Natural killer cell (primary cell): Measurements from ENCODE around the gene BICRA. TPM values are rescaled to one million over a fixed set of nuclear protein-coding genes. Genes with fewer than 3 reads are reported as not detected.
"Not testable (repeated sequence)": the region's sequence is repeated elsewhere in the genome, so short reads cannot be mapped to it uniquely, and the experiment has no call there.

Experiments used
- ATAC-seq, 3 donors: fragments of 150-1000 bp in 2 of 3; fragments of 200-7000 bp in 1 of 3; cut with Tn5 transposase; 1 replicate in 1 of 3; 2 replicates in 2 of 3; pipeline ENCODE4 v1.10.0; 2021; ENCODE audit warnings: mild to moderate bottlenecking in 2 of 3, moderate library complexity in 2 of 3
- DNase-seq, 2 donors: peaks; one replicate each; pipeline versions ENCODE4 v3.0.0 to v3.0.0-alpha.2; 2013 to 2021; ENCODE audit warnings: mixed read lengths in 1 of 2
- H3K27ac ChIP-seq: one replicate; pipeline ENCODE4 v1.5.1; 2013; ENCODE audit warnings: mild to moderate bottlenecking, low read length
- H3K27me3 ChIP-seq: one replicate; pipeline ENCODE4 v1.6.1; 2013; ENCODE audit warnings: low read length; ENCODE audit not compliant: control insufficient read depth, insufficient read depth
- H3K36me3 ChIP-seq: one replicate; pipeline ENCODE4 v1.6.1; 2013; ENCODE audit warnings: low read length; ENCODE audit not compliant: control insufficient read depth, insufficient read depth
- H3K4me1 ChIP-seq: one replicate; pipeline ENCODE4 v1.6.1; 2013; ENCODE audit warnings: low read length; ENCODE audit not compliant: control insufficient read depth, insufficient read depth
- H3K4me3 ChIP-seq: one replicate; pipeline ENCODE4 v1.5.1; 2013; ENCODE audit warnings: low read length
- H3K9me3 ChIP-seq: one replicate; pipeline ENCODE4 v1.6.1; 2013; ENCODE audit warnings: low read length; ENCODE audit not compliant: control insufficient read depth, insufficient read depth
- H3K27ac Mint-ChIP-seq, 2 donors: one replicate each; pipeline ENCODE4 v1.8.0; 2022; ENCODE audit warnings: mild to moderate bottlenecking in 2 of 2, mixed read lengths in 2 of 2, moderate library complexity in 1 of 2
- H3K27me3 Mint-ChIP-seq, 2 donors: one replicate each; pipeline ENCODE4 v1.8.0; 2022; ENCODE audit warnings: low read depth in 2 of 2, mixed read lengths in 2 of 2
- H3K36me3 Mint-ChIP-seq: one replicate; pipeline ENCODE4 v1.8.0; 2022; ENCODE audit warnings: mixed read lengths
- H3K4me1 Mint-ChIP-seq, 2 donors: one replicate each; pipeline ENCODE4 v1.8.0; 2022; ENCODE audit warnings: mixed read lengths in 2 of 2
- H3K4me3 Mint-ChIP-seq: one replicate; pipeline ENCODE4 v1.8.0; 2022; ENCODE audit warnings: mild to moderate bottlenecking, moderate library complexity, mixed read lengths
- H3K9me3 Mint-ChIP-seq, 2 donors: one replicate each; pipeline ENCODE4 v1.8.0; 2022; ENCODE audit warnings: mixed read lengths in 2 of 2
- WGBS: methylation state at CpG from one replicate; pipeline ENCODE4 v1.1.7; 2013; ENCODE audit warnings: missing lambda C conversion rate; ENCODE audit not compliant: insufficient coverage; 5-methylcytosine and 5-hydroxymethylcytosine counted together
- intact Hi-C: fragments of 100-400 bp; cut with micrococcal nuclease; formaldehyde crosslinking; loops from one replicate; pipeline ENCODE4 v1.14.2; 2022
- total RNA-seq, 4 donors: library from RNA; stranded (reverse); fragments of 120-200 nt in 1 of 4; gene quantifications; one replicate each; pipeline versions ENCODE4 v1.2.3 to v1.2.4, GENCODE V29; 2013 to 2022
- TF ChIP-seq, protein P1 (sequence below): fragments of 200-600 bp; IDR thresholded peaks from one replicate; pipeline ENCODE4 v1.8.0; 2022; ENCODE audit warnings: antibody characterized with exemption

Gene BICRA
- total RNA-seq, 3 donors from 2014 or later (not counting 1 experiment from before 2014, with no cell fraction given): 31.9 to 37.4 (median 34.1) TPM

DNA sequence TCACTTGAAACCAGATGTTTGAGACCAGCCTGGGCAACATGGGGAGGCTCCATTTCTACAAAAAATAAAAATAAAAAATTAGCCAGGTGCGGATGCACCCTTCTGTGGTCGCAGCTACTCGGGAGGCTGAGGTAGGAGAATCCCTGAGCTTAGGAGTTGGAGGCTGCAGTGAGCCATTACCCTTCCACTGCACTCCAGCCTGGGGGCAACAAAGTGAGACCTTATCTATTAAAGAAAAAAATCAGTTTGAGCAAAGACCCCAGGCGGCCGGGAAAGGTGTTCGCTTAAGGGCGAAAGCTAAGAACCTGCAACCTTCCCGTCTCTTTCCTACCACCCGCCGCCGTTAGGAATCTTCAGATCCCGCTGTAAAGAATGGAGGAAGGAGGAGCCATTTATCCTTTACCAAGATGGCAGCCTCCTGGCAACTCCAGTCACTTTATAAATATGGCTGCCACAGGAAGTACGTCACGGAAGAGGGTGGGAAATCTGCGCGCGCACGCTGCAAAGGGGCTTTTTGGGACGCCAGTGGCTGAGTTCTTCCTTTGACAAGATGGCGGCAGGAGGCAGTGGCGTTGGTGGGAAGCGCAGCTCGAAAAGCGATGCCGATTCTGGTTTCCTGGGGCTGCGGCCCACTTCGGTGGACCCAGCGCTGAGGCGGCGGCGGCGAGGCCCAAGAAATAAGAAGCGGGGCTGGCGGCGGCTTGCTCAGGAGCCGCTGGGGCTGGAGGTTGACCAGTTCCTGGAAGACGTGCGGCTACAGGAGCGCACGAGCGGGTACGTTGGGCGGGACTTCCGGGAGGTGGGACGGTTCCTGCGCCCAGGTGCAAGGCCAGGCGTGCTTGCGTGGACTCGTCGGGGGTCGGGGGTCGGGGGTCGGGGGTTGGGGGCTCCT, 136.3 kb downstream of the BICRA start, which contains the start of gene NOP53:
Gene NOP53, plus strand, starts transcription at position 537 of the 892 bp plus-strand sequence. Its CDS starts 14 bp downstream, at position 551.
- DNase-seq: peak; percentile 98
- Mint-ChIP-seq H3K4me3 (peak within 1 kb of the TSS; percentile 100), H3K27ac (peak within 1 kb of the TSS; percentile 98 to 99), H3K9me3 (no peaks in the 10 kb centered on the region), H3K27me3 (no peaks in the 10 kb centered on the region), H3K4me1 (peaks cover 19 to 22% of the 10 kb centered on the region in 2 donors), H3K36me3 (no peaks in the 10 kb centered on the region)
- Histone ChIP-seq H3K27me3 (no peaks in the 10 kb centered on the region), H3K36me3 (peaks cover 24% of the 10 kb centered on the region), H3K27ac (peak within 1 kb of the TSS; percentile 91), H3K9me3 (no peaks in the 10 kb centered on the region), H3K4me3 (peak within 1 kb of the TSS; percentile 75), H3K4me1 (peaks cover 41% of the 10 kb centered on the region)
- 4% methylated on average over 49 of the region's 53 CpGs for WGBS
- TF ChIP-seq, protein P1, sequence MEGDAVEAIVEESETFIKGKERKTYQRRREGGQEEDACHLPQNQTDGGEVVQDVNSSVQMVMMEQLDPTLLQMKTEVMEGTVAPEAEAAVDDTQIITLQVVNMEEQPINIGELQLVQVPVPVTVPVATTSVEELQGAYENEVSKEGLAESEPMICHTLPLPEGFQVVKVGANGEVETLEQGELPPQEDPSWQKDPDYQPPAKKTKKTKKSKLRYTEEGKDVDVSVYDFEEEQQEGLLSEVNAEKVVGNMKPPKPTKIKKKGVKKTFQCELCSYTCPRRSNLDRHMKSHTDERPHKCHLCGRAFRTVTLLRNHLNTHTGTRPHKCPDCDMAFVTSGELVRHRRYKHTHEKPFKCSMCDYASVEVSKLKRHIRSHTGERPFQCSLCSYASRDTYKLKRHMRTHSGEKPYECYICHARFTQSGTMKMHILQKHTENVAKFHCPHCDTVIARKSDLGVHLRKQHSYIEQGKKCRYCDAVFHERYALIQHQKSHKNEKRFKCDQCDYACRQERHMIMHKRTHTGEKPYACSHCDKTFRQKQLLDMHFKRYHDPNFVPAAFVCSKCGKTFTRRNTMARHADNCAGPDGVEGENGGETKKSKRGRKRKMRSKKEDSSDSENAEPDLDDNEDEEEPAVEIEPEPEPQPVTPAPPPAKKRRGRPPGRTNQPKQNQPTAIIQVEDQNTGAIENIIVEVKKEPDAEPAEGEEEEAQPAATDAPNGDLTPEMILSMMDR: no peak
- intact Hi-C loops: no loop called here
- ATAC-seq: peak; percentile 84 to 91 (median 86)

DNA sequence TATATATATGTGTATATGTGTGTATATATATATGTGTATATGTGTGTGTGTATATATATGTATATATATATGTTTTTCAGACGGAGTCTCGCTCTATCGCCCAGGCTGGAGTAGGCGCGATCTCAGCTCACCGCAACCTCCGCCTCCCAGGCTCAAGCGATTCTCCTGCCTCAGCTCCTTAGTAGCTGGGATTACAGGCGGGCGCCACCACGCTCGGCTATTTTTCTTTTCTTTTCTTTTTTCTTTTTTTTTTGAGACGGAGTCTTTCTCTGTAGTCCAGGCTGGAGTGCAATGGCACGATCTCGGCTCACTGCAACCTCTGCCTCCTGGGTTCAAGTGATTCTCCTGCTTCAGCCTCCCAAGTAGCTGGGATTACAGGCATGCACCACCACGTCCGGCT, 137.2 kb downstream of the BICRA start:
- H3K9me3 Mint-ChIP-seq, ATAC-seq, H3K27ac ChIP-seq, H3K27me3 ChIP-seq, H3K27me3 Mint-ChIP-seq, DNase-seq, intact Hi-C loops, H3K9me3 ChIP-seq, H3K36me3 Mint-ChIP-seq: not testable (repeated sequence)
- H3K4me1 ChIP-seq: peaks cover 41% of the 10 kb centered on the region
- H3K36me3 ChIP-seq: peaks cover 33% of the 10 kb centered on the region
- Mint-ChIP-seq H3K27ac (peak overlapping the region; percentile 98 to 99), H3K4me3 (peak overlapping the region; percentile 100), H3K4me1 (peaks cover 19 to 27% of the 10 kb centered on the region in 2 donors)
- peak overlapping the region; percentile 75 for H3K4me3 ChIP-seq
- WGBS: 84% methylated on average over 17 of the region's 17 CpGs

DNA sequence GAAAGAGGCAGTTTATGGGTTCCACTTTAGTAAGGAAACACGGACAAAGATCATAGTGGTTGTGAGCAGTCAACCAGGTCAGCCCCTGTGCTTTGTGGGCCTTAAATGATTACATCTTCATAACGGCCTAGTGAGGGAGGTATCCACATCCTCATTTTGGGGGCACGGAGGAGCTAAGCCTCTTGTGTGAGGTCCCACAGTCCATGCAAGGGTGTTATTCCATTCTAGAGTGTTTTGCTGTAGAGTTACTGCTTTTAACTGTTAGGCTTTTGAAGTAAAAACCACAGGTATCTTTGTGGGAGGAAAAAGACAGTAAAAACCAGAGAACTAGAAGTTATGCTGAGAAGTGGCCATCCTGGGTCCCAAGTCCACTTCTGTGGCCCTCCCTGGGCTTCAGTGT, 140.4 kb downstream of the BICRA start:
- WGBS: 16% methylated on average over 3 of the region's 3 CpGs
- no peaks in the 10 kb centered on the region for H3K9me3 Mint-ChIP-seq
- H3K36me3 Mint-ChIP-seq: no peaks in the 10 kb centered on the region
- H3K4me3 ChIP-seq: no peak overlapping the region
- no peaks in the 10 kb centered on the region for H3K27me3 Mint-ChIP-seq
- no peaks in the 10 kb centered on the region for H3K9me3 ChIP-seq
- intact Hi-C loops: no loop called here
- H3K4me1 ChIP-seq: peaks cover 27% of the 10 kb centered on the region
- peak overlapping the region in 1 of 2 donors; percentile 60 for H3K27ac Mint-ChIP-seq
- no peak for ATAC-seq
- H3K27ac ChIP-seq: no peak overlapping the region
- H3K4me3 Mint-ChIP-seq: no peak overlapping the region
- TF ChIP-seq, protein P1: no peak
- H3K4me1 Mint-ChIP-seq: peaks cover 19 to 27% of the 10 kb centered on the region in 2 donors
- no peak for DNase-seq
- H3K36me3 ChIP-seq: peaks cover 60% of the 10 kb centered on the region
- no peaks in the 10 kb centered on the region for H3K27me3 ChIP-seq

DNA sequence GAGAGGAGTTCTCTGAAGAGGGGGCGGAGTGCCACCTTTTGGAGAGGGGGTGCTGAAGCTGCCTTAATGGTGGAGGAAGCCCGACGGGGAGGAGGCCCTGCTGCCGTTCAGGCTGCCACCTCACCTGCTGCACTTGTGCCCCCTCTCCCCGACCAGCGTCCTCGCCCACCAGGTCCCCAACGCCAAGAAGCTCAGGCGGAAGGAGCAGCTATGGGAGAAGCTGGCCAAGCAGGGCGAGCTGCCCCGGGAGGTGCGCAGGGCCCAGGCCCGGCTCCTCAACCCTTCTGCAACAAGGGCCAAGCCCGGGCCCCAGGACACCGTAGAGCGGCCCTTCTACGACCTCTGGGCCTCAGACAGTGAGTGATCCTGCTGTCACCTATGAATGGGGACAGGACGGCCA, 141.8 kb downstream of the BICRA start:
- intact Hi-C loops: no loop called here
- Histone ChIP-seq H3K27ac (no peak overlapping the region), H3K4me1 (peaks cover 20% of the 10 kb centered on the region), H3K4me3 (no peak overlapping the region), H3K27me3 (no peaks in the 10 kb centered on the region), H3K36me3 (peaks cover 71% of the 10 kb centered on the region), H3K9me3 (no peaks in the 10 kb centered on the region)
- Mint-ChIP-seq H3K27me3 (no peaks in the 10 kb centered on the region), H3K4me3 (no peak overlapping the region), H3K27ac (no peak overlapping the region), H3K36me3 (no peaks in the 10 kb centered on the region), H3K4me1 (peaks cover 11 to 20% of the 10 kb centered on the region in 2 donors), H3K9me3 (no peaks in the 10 kb centered on the region)
- 96% methylated on average over 18 of the region's 18 CpGs for WGBS
- TF ChIP-seq, protein P1: no peak
- DNase-seq: no peak
- ATAC-seq: no peak
